Brain microvascular endothelial cell (primary cell): ENCODE measurements around the gene LOXL1.
A peak's percentile ranks its signal among the peaks of the same experiment; 100 is the strongest.

Experiments used
- DNase-seq: peaks from one replicate; pipeline ENCODE4 v3.0.0-alpha.2; 2020
- H3K27ac ChIP-seq: fragments of 250-450 bp; sonication (Bioruptor Pico); 2 replicates; pipeline ENCODE4 v1.5.1; 2020; ENCODE audit warnings: mild to moderate bottlenecking, moderate library complexity
- H3K27me3 ChIP-seq: fragments of 250-450 bp; sonication (Bioruptor Pico); replicated peaks from 2 replicates; pipeline ENCODE4 v1.5.1; 2020; ENCODE audit warnings: mild to moderate bottlenecking
- H3K36me3 ChIP-seq: fragments of 250-450 bp; sonication (Bioruptor Pico); replicated peaks from 2 replicates; pipeline ENCODE4 v1.5.1; 2020; ENCODE audit warnings: mild to moderate bottlenecking
- H3K4me3 ChIP-seq: 2 replicates; pipeline ENCODE4 v1.5.1; 2011; ENCODE audit warnings: low read depth, mild to moderate bottlenecking, control low read depth, low read length, moderate library complexity
- CTCF ChIP-seq: IDR thresholded peaks from 2 replicates; pipeline ENCODE4 v1.5.1; 2011; ENCODE audit warnings: low read depth, mild to moderate bottlenecking, moderate library complexity, low read length, control low read depth, inconsistent platforms; ENCODE audit errors: missing control alignments
- in situ Hi-C: cut with HindIII; loops from 2 replicates; pipeline ENCODE4 v1.10.0; 2017; ENCODE audit warnings: low sequenced_read_pairs, low pct_ligation_motif_present

The LOXL1 gene

DNA sequence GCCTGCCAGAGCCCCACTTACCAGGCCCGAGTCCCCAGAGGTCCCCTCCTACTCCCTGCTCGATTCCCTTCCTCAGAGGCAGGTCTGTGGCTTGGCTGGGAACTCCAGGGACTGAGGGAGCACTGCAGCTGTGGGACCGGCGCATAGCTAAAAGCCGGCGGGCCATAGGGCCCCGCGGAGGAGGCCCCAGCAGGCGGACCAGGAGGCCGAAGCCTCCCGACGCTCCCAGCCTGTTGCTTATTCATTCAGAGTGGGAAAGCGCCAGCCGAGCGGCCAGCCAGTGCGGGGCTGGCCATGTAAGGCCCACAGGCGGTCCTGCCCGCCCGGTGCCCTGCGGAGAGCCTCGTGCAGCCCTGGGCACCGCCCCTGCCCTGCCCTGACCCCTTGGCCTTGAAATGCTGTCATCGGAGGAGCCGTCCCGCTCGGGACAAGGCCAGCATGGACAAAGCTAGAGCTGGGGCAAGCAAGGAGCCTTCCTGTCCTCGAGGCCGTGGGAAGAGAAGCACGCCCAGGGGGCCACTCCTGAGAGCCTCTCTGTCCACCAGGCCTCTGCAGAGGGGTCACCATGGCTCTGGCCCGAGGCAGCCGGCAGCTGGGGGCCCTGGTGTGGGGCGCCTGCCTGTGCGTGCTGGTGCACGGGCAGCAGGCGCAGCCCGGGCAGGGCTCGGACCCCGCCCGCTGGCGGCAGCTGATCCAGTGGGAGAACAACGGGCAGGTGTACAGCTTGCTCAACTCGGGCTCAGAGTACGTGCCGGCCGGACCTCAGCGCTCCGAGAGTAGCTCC is at the start of gene LOXL1:
Gene LOXL1 (plus strand): TSS at position 244 of the 784 bp plus-strand sequence. CDS start 322 bp downstream, at position 566.
- TF ChIP-seq CTCF, result no peak
- Histone ChIP-seq H3K4me3 (peak within 1 kb of the TSS; percentile 71), H3K36me3 (no peaks in the 10 kb centered on the region), H3K27ac (peak within 1 kb of the TSS; percentile 46), H3K27me3 (no peaks in the 10 kb centered on the region)
- DNase-seq, result peak; percentile 81
- in situ Hi-C loops, result no loop called here

DNA sequence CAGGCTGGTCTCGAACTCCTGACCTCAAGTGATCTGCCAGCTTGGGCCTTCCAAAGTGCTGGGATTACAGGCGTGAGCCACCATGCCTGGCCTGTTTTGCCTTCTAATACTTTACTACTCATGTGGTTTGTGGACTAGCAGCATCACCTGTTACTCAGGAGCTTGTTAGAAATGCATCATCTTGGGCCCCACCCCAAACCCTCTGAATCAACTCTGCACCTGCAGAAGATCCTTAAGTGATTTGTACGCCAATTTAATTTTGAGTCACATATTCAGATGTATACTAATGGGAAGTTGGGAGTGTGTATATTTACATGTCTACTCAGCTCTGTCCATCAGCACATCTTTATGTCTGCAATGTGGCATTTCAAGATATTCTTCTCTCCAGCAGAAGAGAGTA is 46.8 kb upstream of the LOXL1 start:
- no peak overlapping the region for H3K27ac ChIP-seq
- H3K36me3 ChIP-seq, result no peaks in the 10 kb centered on the region
- no peak for TF ChIP-seq CTCF
- no peak for DNase-seq
- no peaks in the 10 kb centered on the region for H3K27me3 ChIP-seq
- in situ Hi-C loops, result no loop called here
- H3K4me3 ChIP-seq, result no peak overlapping the region

- no peaks in the 10 kb centered on the region for H3K27me3 ChIP-seq
- DNase-seq, result no peak
- H3K4me3 ChIP-seq, result no peak overlapping the region
- in situ Hi-C loops, result no loop called here
- H3K36me3 ChIP-seq, result no peaks in the 10 kb centered on the region
- H3K27ac ChIP-seq, result no peak overlapping the region
- TF ChIP-seq CTCF, result no peak
These were observed 44.5 kb upstream of the LOXL1 start for GRCh38 chr15:73881579-73882320.

GRCh38 chr15:73882761-73883419 is 43.4 kb upstream of the LOXL1 start:
- in situ Hi-C loops, result no loop called here

DNA sequence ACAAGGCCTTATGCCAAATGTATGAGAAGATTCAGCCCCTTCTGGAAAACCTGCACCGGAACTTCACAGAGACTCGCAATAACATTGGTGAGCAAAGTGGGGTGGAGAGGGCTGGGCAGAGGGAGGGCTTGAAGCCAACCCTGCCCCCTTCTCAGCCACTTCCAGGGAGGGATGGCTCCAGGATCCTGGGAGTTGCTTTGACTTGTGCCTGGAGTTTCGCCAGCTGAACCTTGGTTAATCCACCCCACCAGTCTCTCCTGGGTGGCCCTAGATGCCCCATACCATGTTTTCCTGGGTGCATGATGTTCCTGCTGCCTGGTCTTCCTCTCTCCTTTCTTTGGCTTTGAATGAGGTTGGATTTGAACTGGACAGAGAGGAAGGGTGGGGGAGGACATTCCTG is 42.1 kb upstream of the LOXL1 start:
- no peaks in the 10 kb centered on the region for H3K36me3 ChIP-seq
- H3K4me3 ChIP-seq, result no peak overlapping the region
- in situ Hi-C loops, result no loop called here
- no peak for TF ChIP-seq CTCF
- DNase-seq, result no peak
- H3K27me3 ChIP-seq, result no peaks in the 10 kb centered on the region
- H3K27ac ChIP-seq, result no peak overlapping the region

More at GRCh38 chr15:73882761-73883419, 43.4 kb upstream of the LOXL1 start:
- DNase-seq, result no peak
- Histone ChIP-seq H3K27ac (no peak overlapping the region), H3K27me3 (no peaks in the 10 kb centered on the region), H3K36me3 (no peaks in the 10 kb centered on the region), H3K4me3 (no peak overlapping the region)
- TF ChIP-seq CTCF, result no peak
